Uterus (tissue), 4 donors: ENCODE data around the gene C4orf17. TPM values are rescaled to one million over a fixed set of nuclear protein-coding genes. Genes with fewer than 3 reads are reported as not detected.

Source experiments
- DNase-seq, 2 donors: peaks; one replicate each; pipeline ENCODE4 v3.0.0-alpha.2; 2019 to 2020
- H3K27ac ChIP-seq, 2 donors: fragments of 200-600 bp; sonication (generic); 1 replicate in 1 of 2; 2 replicates in 1 of 2; pipeline ENCODE4 v1.5.1; 2016 to 2018
- H3K27me3 ChIP-seq, 2 donors: fragments of 200-600 bp; sonication (generic); one replicate each; pipeline ENCODE4 v1.5.1; 2018 to 2019; ENCODE audit warnings: control low read depth in 1 of 2
- H3K36me3 ChIP-seq, 2 donors: fragments of 200-600 bp; sonication (generic); one replicate each; pipeline ENCODE4 v1.5.1; 2019; ENCODE audit warnings: control low read depth in 1 of 2
- H3K4me1 ChIP-seq, 2 donors: fragments of 200-600 bp; sonication (generic); one replicate each; pipeline ENCODE4 v1.5.1; 2018 to 2019; ENCODE audit warnings: control low read depth in 1 of 2
- H3K4me3 ChIP-seq, 2 donors: fragments of 200-600 bp; sonication (generic); 1 replicate in 1 of 2; 2 replicates in 1 of 2; pipeline ENCODE4 v1.5.1; 2018 to 2019; ENCODE audit warnings: mild to moderate bottlenecking in 1 of 2
- H3K9me3 ChIP-seq, 2 donors: fragments of 200-600 bp; sonication (generic); one replicate each; pipeline ENCODE4 v1.5.1; 2019; ENCODE audit warnings: control low read depth in 1 of 2
- POLR2A ChIP-seq, 2 donors: fragments of 450-650 bp; IDR thresholded peaks; one replicate each; pipeline ENCODE4 v1.6.1; 2016; ENCODE audit warnings: antibody characterized with exemption in 2 of 2, mild to moderate bottlenecking in 1 of 2, moderate library complexity in 1 of 2
- intact Hi-C: fragments of 100-400 bp; cut with DNase I; formaldehyde crosslinking; loops from one replicate; pipeline ENCODE4 v1.15.1; 2023; ENCODE audit warnings: low total_unique reads
- total RNA-seq, 4 donors: library from RNA; depleted of rRNA in 3 of 4; stranded (reverse); fragments of >200 nt in 3 of 4; gene quantifications; one replicate each; pipeline versions ENCODE4 v1.1.0 to v1.2.4, GENCODE V29; 2014 to 2023
- TF ChIP-seq, protein P1 (sequence below), 4 experiments: fragments of 200-600 bp in 2 of 4; fragments of 450-650 bp in 2 of 4; sonication (generic) in 2 of 4; IDR thresholded peaks; one replicate each; pipeline ENCODE4 v1.5.1; 2016 to 2019; ENCODE audit warnings: antibody characterized with exemption in 4 of 4, mild to moderate bottlenecking in 2 of 4, moderate library complexity in 1 of 4
- donor health status: DM: yes; HTN: yes; CAD: no.

Gene C4orf17
- total RNA-seq, 4 donors from 2014 or later = not detected

DNA sequence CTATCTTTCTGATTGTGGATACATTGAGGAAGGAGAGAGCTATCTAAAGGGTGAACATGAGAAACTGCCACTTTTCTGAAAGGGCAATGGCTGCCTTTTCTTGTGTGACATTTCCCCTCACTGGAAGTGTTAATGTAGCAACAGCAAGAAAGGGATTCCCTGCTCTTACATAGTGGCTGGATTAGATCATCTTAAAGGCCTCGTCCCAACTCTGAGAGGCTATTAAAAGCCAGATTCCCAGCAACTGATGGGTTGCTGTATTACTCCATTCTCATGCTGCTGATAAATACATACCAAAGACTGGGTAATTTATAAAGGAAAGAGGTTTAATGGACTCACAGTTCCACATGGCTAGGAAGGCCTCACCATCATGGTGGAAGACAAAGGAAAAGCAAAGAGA, 41.9 kb upstream of the C4orf17 start:
- Histone ChIP-seq H3K27me3 (no peaks in the 10 kb centered on the region), H3K4me3 (no peak overlapping the region), H3K4me1 (no peaks in the 10 kb centered on the region), H3K9me3 (no peaks in the 10 kb centered on the region), H3K27ac (no peak overlapping the region), H3K36me3 (no peaks in the 10 kb centered on the region)
- DNase-seq = no peak
- TF ChIP-seq POLR2A (IDR thresholded peaks at IDR 0.05) = no peak
- TF ChIP-seq, protein P1, sequence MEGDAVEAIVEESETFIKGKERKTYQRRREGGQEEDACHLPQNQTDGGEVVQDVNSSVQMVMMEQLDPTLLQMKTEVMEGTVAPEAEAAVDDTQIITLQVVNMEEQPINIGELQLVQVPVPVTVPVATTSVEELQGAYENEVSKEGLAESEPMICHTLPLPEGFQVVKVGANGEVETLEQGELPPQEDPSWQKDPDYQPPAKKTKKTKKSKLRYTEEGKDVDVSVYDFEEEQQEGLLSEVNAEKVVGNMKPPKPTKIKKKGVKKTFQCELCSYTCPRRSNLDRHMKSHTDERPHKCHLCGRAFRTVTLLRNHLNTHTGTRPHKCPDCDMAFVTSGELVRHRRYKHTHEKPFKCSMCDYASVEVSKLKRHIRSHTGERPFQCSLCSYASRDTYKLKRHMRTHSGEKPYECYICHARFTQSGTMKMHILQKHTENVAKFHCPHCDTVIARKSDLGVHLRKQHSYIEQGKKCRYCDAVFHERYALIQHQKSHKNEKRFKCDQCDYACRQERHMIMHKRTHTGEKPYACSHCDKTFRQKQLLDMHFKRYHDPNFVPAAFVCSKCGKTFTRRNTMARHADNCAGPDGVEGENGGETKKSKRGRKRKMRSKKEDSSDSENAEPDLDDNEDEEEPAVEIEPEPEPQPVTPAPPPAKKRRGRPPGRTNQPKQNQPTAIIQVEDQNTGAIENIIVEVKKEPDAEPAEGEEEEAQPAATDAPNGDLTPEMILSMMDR (IDR thresholded peaks at IDR 0.05) = no peak
- intact Hi-C loops = no loop called here

DNA sequence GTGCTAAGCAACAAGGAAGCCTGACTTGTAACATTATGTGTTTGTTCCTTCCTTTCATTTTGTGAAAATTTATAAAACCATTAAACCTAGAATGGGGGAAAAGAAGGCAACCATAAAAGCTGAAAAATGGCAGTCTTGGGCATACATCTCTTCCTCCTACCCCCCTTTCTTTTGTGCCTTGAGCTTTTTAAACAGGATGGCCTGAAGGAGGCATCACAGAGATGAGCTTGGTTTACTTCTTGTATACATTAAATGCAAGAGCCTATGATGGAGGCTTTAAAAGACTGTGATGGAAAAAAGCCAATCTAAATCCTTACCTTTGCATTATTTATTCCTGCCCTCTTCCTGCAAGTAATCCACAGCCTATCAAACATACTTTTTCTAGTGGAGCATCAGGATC, 39.5 kb upstream of the C4orf17 start:
- Histone ChIP-seq H3K9me3 (no peaks in the 10 kb centered on the region), H3K27ac (no peak overlapping the region), H3K27me3 (no peaks in the 10 kb centered on the region), H3K4me1 (no peaks in the 10 kb centered on the region), H3K4me3 (no peak overlapping the region), H3K36me3 (no peaks in the 10 kb centered on the region)
- DNase-seq = no peak
- TF ChIP-seq, protein P1 (IDR thresholded peaks at IDR 0.05) = no peak
- TF ChIP-seq POLR2A (IDR thresholded peaks at IDR 0.05) = no peak
- intact Hi-C loops = no loop called here

DNA sequence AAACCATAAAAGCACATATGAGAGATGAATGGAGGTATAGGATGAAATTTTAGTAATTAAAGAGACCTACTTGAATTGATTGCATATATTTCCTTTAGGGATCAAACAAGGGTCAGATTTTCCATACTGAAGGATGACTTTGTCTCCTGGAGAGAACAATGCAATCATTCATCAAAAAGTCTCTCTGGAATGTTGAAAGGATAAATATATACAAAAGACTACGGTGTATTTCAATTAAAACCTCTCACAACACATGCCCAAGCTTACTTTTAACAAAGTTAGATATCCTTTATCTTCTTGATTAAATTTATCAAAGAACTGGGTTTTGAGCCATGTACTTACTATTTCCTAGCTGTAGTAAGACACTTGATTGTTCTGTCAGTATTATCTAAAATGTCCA, 38.9 kb upstream of the C4orf17 start:
- TF ChIP-seq, protein P1 (IDR thresholded peaks at IDR 0.05) = no peak
- no peak for TF ChIP-seq POLR2A (IDR thresholded peaks at IDR 0.05)
- Histone ChIP-seq H3K27me3 (no peaks in the 10 kb centered on the region), H3K36me3 (no peaks in the 10 kb centered on the region), H3K4me3 (no peak overlapping the region), H3K27ac (no peak overlapping the region), H3K9me3 (no peaks in the 10 kb centered on the region), H3K4me1 (no peaks in the 10 kb centered on the region)
- intact Hi-C loops = no loop called here
- DNase-seq = no peak

DNA sequence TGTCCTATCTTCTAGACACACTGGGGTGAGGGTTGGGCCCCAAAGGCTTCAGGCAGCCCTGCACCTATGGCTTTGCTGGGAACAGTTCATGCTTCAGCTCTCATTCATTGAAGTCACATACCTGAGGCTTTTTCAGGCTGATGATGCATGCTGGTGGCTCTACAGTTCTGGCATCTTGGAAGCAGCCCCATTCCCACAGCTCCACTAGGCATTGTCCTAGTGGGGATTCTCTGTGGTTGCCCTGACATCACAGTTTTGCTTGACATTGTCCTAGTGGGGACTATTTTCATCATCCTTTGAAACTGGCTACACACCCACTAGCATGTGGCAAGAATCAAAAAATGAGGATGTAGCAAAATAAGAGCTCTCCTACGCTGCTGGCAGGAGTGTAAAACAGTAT, 37.7 kb upstream of the C4orf17 start:
- Histone ChIP-seq H3K27me3 (no peaks in the 10 kb centered on the region), H3K9me3 (no peaks in the 10 kb centered on the region), H3K4me3 (no peak overlapping the region), H3K27ac (no peak overlapping the region), H3K4me1 (no peaks in the 10 kb centered on the region), H3K36me3 (no peaks in the 10 kb centered on the region)
- no peak for TF ChIP-seq POLR2A (IDR thresholded peaks at IDR 0.05)
- TF ChIP-seq, protein P1 (IDR thresholded peaks at IDR 0.05) = no peak
- DNase-seq = no peak
- intact Hi-C loops = no loop called here

DNA sequence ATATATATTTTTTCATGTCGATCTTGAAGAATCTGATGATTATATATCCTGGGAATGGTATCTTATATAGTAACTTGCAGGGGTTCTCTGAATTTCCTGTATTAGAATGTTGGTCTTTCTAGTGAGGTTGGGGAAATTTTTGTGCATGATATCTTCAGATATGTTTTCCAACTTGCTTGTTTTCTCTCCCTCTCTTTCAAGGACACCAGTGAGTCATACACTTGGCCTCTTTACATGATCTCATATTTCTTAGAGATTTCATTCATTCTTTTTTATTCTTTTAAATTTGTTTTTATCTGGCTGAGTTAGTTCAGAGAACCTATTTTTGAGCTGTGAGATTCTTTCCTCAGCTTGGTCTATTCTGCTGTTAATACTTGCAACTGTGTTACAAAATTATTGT, 27.2 kb upstream of the C4orf17 start:
- Histone ChIP-seq H3K4me1 (no peaks in the 10 kb centered on the region), H3K4me3 (no peak overlapping the region), H3K9me3 (peaks cover 0 to 11% of the 10 kb centered on the region in 2 donors), H3K36me3 (no peaks in the 10 kb centered on the region), H3K27me3 (no peaks in the 10 kb centered on the region), H3K27ac (no peak overlapping the region)
- intact Hi-C loops = no loop called here
- DNase-seq = no peak
- TF ChIP-seq, protein P1 (IDR thresholded peaks at IDR 0.05) = no peak
- no peak for TF ChIP-seq POLR2A (IDR thresholded peaks at IDR 0.05)
